BJ (cell line): ENCODE results near the gene ITGA11. TPM values are rescaled to one million over a fixed set of nuclear protein-coding genes. Genes with fewer than 3 reads are reported as not detected.

ENCODE experiments used
- CTCF ChIA-PET: fragments of 350-600 bp; formaldehyde crosslinking; extraction: SDS; loops from one replicate; lab custom pipeline; 2021; ENCODE audit warnings: antibody characterized with exemption, inconsistent platforms; lab: Yijun Ruan, JAX
- POLR2A ChIA-PET: fragments of 300-600 bp; sonication (Branson Sonifier 250); formaldehyde crosslinking; extraction: SDS; loops from one replicate; lab custom pipeline; 2021; ENCODE audit warnings: antibody characterized with exemption; lab: Charles Lee
- DNase-seq: peaks from one replicate; pipeline ENCODE4 v3.0.0-alpha.2; 2011; ENCODE audit warnings: low read depth
- H3K27me3 ChIP-seq: 2 replicates; pipeline ENCODE4 v1.6.0; 2011; ENCODE audit warnings: low read length; ENCODE audit not compliant: control insufficient read depth, insufficient read depth
- H3K36me3 ChIP-seq: 2 replicates; pipeline ENCODE4 v1.5.1; 2011; ENCODE audit warnings: low read length; ENCODE audit not compliant: control insufficient read depth, insufficient read depth
- H3K4me3 ChIP-seq: 2 replicates; pipeline ENCODE4 v1.5.1; 2011; ENCODE audit warnings: low read depth, mild to moderate bottlenecking, control low read depth, low read length
- CTCF ChIP-seq: IDR thresholded peaks from 2 replicates; pipeline ENCODE4 v1.5.1; 2011; ENCODE audit warnings: low read depth, mild to moderate bottlenecking, control low read depth, inconsistent platforms, low read length, moderate library complexity; ENCODE audit not compliant: insufficient read depth
- polyA plus RNA-seq: library from polyadenylated mRNA; depleted of rRNA; stranded (reverse); fragments of >200 nt; gene quantifications from 2 replicates; pipeline ENCODE4 v1.2.3, GENCODE V29; 2011

The ITGA11 gene
- polyA plus RNA-seq, 1 experiment: 72.7 TPM

- no peak overlapping the region for H3K4me3 ChIP-seq
- CTCF ChIA-PET: no interaction called here
- H3K27me3 ChIP-seq: no peaks in the 10 kb centered on the region
- H3K36me3 ChIP-seq: no peaks in the 10 kb centered on the region; the same call in 1 of the 2 replicates
- POLR2A ChIA-PET: no interaction called here
- TF ChIP-seq CTCF: no peak
- DNase-seq: no peak
Observed at GRCh38 chr15:68371160-68371559, 60.8 kb downstream of the ITGA11 start.

- ChIA-PET POLR2A (no interaction called here), CTCF (no interaction called here)
- no peak overlapping the region for H3K4me3 ChIP-seq
- TF ChIP-seq CTCF: no peak
- H3K27me3 ChIP-seq: no peaks in the 10 kb centered on the region
- DNase-seq: no peak
- no peaks in the 10 kb centered on the region; the same call in 1 of the 2 replicates for H3K36me3 ChIP-seq
Observed at GRCh38 chr15:68370768-68371151, 61.2 kb downstream of the ITGA11 start.

- Histone ChIP-seq H3K27me3 (no peaks in the 10 kb centered on the region), H3K4me3 (no peak overlapping the region), H3K36me3 (no peaks in the 10 kb centered on the region; the same call in 1 of the 2 replicates)
- ChIA-PET CTCF (no interaction called here), POLR2A (no interaction called here)
- DNase-seq: no peak
- TF ChIP-seq CTCF: no peak
Observed at GRCh38 chr15:68369931-68370767, 61.8 kb downstream of the ITGA11 start.

GRCh38 chr15:68368731-68369435, 63.1 kb downstream of the ITGA11 start:
- POLR2A ChIA-PET: no interaction called here
- no peak for TF ChIP-seq CTCF
- DNase-seq: no peak
- CTCF ChIA-PET: interaction anchor here (1.5 kb wide), 2 partner anchors 10 to 62 kb away, joined by 4 to 7 read pairs; no protein-coding TSS in a partner anchor
- no peak overlapping the region for H3K4me3 ChIP-seq
- H3K27me3 ChIP-seq: no peaks in the 10 kb centered on the region
- no peaks in the 10 kb centered on the region; the same call in 1 of the 2 replicates for H3K36me3 ChIP-seq

- Histone ChIP-seq H3K27me3 (no peaks in the 10 kb centered on the region), H3K36me3 (no peaks in the 10 kb centered on the region; the same call in 1 of the 2 replicates), H3K4me3 (no peak overlapping the region)
- no peak for DNase-seq
- CTCF ChIA-PET: interaction anchor here (1.5 kb wide), 2 partner anchors 11 to 61 kb away, joined by 4 to 7 read pairs; no protein-coding TSS in a partner anchor
- no peak for TF ChIP-seq CTCF
- POLR2A ChIA-PET: no interaction called here
Observed at GRCh38 chr15:68367992-68368391, 64.0 kb downstream of the ITGA11 start.
